GM12892 (cell line): Measurements from ENCODE around the gene COL4A4.

ENCODE experiments used
- POLR2A ChIP-seq: IDR thresholded peaks from 2 replicates; pipeline ENCODE4 v1.6.1; 2011; ENCODE audit warnings: low read depth, low read length, control low read depth
- POLR2AphosphoS5 ChIP-seq: IDR thresholded peaks from 2 replicates; pipeline ENCODE4 v1.6.1; 2011; ENCODE audit warnings: low read depth, low read length, control low read depth

DNA sequence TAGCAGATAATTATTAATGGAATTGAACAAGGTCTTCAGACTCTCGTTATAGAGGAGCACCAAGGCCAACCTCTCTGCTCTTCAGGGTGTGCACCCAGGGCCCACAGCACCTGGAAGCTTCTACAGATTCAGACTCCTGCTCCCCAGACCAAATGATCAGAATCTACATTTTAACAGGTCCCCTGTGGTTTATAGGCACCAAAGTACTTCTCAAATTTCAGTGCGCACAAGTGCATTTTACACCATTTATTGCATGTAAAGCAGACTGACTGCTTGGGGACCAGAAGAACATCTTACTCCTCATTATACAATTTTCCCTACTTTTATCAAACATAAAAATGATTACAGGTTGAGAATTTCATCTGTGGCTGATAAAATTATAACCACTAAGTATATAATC lies 163.9 kb downstream of the COL4A4 start:
- TF ChIP-seq POLR2A = no peak
- TF ChIP-seq POLR2AphosphoS5 = no peak
